Esophagus squamous epithelium (tissue), 4 donors: ENCODE measurements around the gene SEC61A2.

Source experiments
- CTCF ChIP-seq, 6 experiments: fragments of 450-650 bp in 4 of 6; fragments of 200-600 bp in 2 of 6; sonication (generic) in 2 of 6; IDR thresholded peaks; one replicate each; pipeline ENCODE4 v1.5.1; 2016 to 2019; ENCODE audit warnings: antibody characterized with exemption in 6 of 6, mild to moderate bottlenecking in 4 of 6, moderate library complexity in 4 of 6
- POLR2A ChIP-seq, 4 donors: fragments of 450-650 bp; IDR thresholded peaks; one replicate each; pipeline ENCODE4 v1.6.1; 2017; ENCODE audit warnings: antibody characterized with exemption in 4 of 4, mild to moderate bottlenecking in 4 of 4, moderate library complexity in 3 of 4

GRCh38 chr10:12113627-12114026, 15.8 kb upstream of the SEC61A2 start:
- TF ChIP-seq POLR2A (IDR thresholded peaks at IDR 0.05): no peak
- TF ChIP-seq CTCF (IDR thresholded peaks at IDR 0.05): no peak
